Measurements from ENCODE around the gene FOXJ1. TPM values are rescaled to one million over a fixed set of nuclear protein-coding genes. Genes with fewer than 3 reads are reported as not detected.

Gene FOXJ1
- total RNA-seq, 1 experiment from 2014 or later = not detected

- no peak overlapping the region for H3K27ac Mint-ChIP-seq (ENCODE audit: low read depth, unreplicated experiment)
- H3K4me1 Mint-ChIP-seq (ENCODE audit: insufficient read depth, unreplicated experiment) = no peaks in the 10 kb centered on the region
- CTCF ChIA-PET = interaction anchor here (0.6 to 1.2 kb wide), 4 partner anchors 8 to 135 kb away, joined by 3 to 4 read pairs (median 4); no protein-coding TSS in a partner anchor
- no peaks in the 10 kb centered on the region for H3K9me3 Mint-ChIP-seq (ENCODE audit: unreplicated experiment)
- no peak for DNase-seq (ENCODE audit: unreplicated experiment)
- no TSS peak for BruUV-seq (replicated peaks)
- H3K27me3 Mint-ChIP-seq (ENCODE audit: insufficient read depth, unreplicated experiment) = no peaks in the 10 kb centered on the region
- POLR2A ChIA-PET = no interaction called here
- no peaks in the 10 kb centered on the region for H3K36me3 Mint-ChIP-seq (ENCODE audit: insufficient read depth, unreplicated experiment)
- no peak overlapping the region for H3K4me3 Mint-ChIP-seq (ENCODE audit: unreplicated experiment)
- intact Hi-C loops (cut with micrococcal nuclease) = no loop called here
- TF ChIP-seq CTCF (IDR thresholded peaks at IDR 0.05; ENCODE audit: unreplicated experiment) = no peak
These were observed 33.0 kb upstream of the FOXJ1 start for GRCh38 chr17:76174037-76174436.

GRCh38 chr17:76173474-76173873 is 32.4 kb upstream of the FOXJ1 start:
- ChIA-PET CTCF (interaction anchor here (0.7 to 1.2 kb wide), 3 partner anchors 8 to 136 kb away, joined by 3 to 4 read pairs (median 4); no protein-coding TSS in a partner anchor), POLR2A (no interaction called here)
- H3K4me3 Mint-ChIP-seq (ENCODE audit: unreplicated experiment) = no peak overlapping the region

GRCh38 chr17:76171706-76172105 is 30.7 kb upstream of the FOXJ1 start:
- Mint-ChIP-seq H3K27me3 (ENCODE audit: insufficient read depth, unreplicated experiment) (no peaks in the 10 kb centered on the region), H3K36me3 (ENCODE audit: insufficient read depth, unreplicated experiment) (no peaks in the 10 kb centered on the region), H3K27ac (ENCODE audit: low read depth, unreplicated experiment) (no peak overlapping the region), H3K4me1 (ENCODE audit: insufficient read depth, unreplicated experiment) (no peaks in the 10 kb centered on the region), H3K4me3 (ENCODE audit: unreplicated experiment) (no peak overlapping the region), H3K9me3 (ENCODE audit: unreplicated experiment) (no peaks in the 10 kb centered on the region)
- DNase-seq (ENCODE audit: unreplicated experiment) = no peak
- TF ChIP-seq CTCF (IDR thresholded peaks at IDR 0.05; ENCODE audit: unreplicated experiment) = no peak
- ChIA-PET CTCF (interaction anchor here (0.6 to 3.7 kb wide), 2 partner anchors 10 to 246 kb away, joined by 3 to 13 read pairs; no protein-coding TSS in a partner anchor), POLR2A (no interaction called here)
- no TSS peak for BruUV-seq (replicated peaks)
- intact Hi-C loops (cut with micrococcal nuclease) = no loop called here

More at GRCh38 chr17:76173474-76173873, 32.4 kb upstream of the FOXJ1 start:
- Mint-ChIP-seq H3K27me3 (ENCODE audit: insufficient read depth, unreplicated experiment) (no peaks in the 10 kb centered on the region), H3K9me3 (ENCODE audit: unreplicated experiment) (no peaks in the 10 kb centered on the region), H3K36me3 (ENCODE audit: insufficient read depth, unreplicated experiment) (no peaks in the 10 kb centered on the region), H3K4me1 (ENCODE audit: insufficient read depth, unreplicated experiment) (no peaks in the 10 kb centered on the region), H3K27ac (ENCODE audit: low read depth, unreplicated experiment) (no peak overlapping the region)
- TF ChIP-seq CTCF (IDR thresholded peaks at IDR 0.05; ENCODE audit: unreplicated experiment) = no peak
- intact Hi-C loops (cut with micrococcal nuclease) = no loop called here
- DNase-seq (ENCODE audit: unreplicated experiment) = no peak
- BruUV-seq (replicated peaks) = no TSS peak

- BruUV-seq (replicated peaks) = no TSS peak
- H3K9me3 Mint-ChIP-seq (ENCODE audit: unreplicated experiment) = no peaks in the 10 kb centered on the region
- ChIA-PET POLR2A (interaction anchor here (0.6 kb wide), 1 partner anchor 1297 kb away, joined by 3 read pairs; no protein-coding TSS in a partner anchor), CTCF (interaction anchor here (1.2 to 3.7 kb wide), 2 partner anchors 11 to 110 kb away, joined by 4 to 13 read pairs; no protein-coding TSS in a partner anchor)
- intact Hi-C loops (cut with micrococcal nuclease) = no loop called here
- DNase-seq (ENCODE audit: unreplicated experiment) = no peak
- no peaks in the 10 kb centered on the region for H3K36me3 Mint-ChIP-seq (ENCODE audit: insufficient read depth, unreplicated experiment)
- no peak for TF ChIP-seq CTCF (IDR thresholded peaks at IDR 0.05; ENCODE audit: unreplicated experiment)
- H3K27me3 Mint-ChIP-seq (ENCODE audit: insufficient read depth, unreplicated experiment) = no peaks in the 10 kb centered on the region
- H3K4me3 Mint-ChIP-seq (ENCODE audit: unreplicated experiment) = no peak overlapping the region
- no peak overlapping the region for H3K27ac Mint-ChIP-seq (ENCODE audit: low read depth, unreplicated experiment)
- H3K4me1 Mint-ChIP-seq (ENCODE audit: insufficient read depth, unreplicated experiment) = no peaks in the 10 kb centered on the region
These were observed 29.1 kb upstream of the FOXJ1 start for GRCh38 chr17:76170114-76170513.

All from MCF 10A (cell line).